Heart right ventricle (tissue), 16 donors: Measurements from ENCODE around the gene COQ8A. TPM values are rescaled to one million over a fixed set of nuclear protein-coding genes. Genes with fewer than 3 reads are reported as not detected.
"Not testable (repeated sequence)": the region's sequence is repeated elsewhere in the genome, so short reads cannot be mapped to it uniquely, and the experiment has no call there.

Experiments used
- ATAC-seq, 8 donors: fragments of 200-7000 bp; cut with Tn5 transposase; one replicate each; pipeline ENCODE4 v1.9.1; 2020; ENCODE audit warnings: mild to moderate bottlenecking in 8 of 8, moderate library complexity in 8 of 8, moderate number of reproducible peaks in 1 of 8
- DNase-seq, 2 donors: peaks; one replicate each; pipeline ENCODE4 v3.0.0-alpha.2; 2020
- H3K27ac ChIP-seq, 10 donors: fragments of 200-600 bp; sonication (generic) in 2 of 10; one replicate each; pipeline versions ENCODE4 v1.5.0 to v1.8.0; 2020 to 2022; ENCODE audit warnings: mild to moderate bottlenecking in 3 of 10
- H3K27me3 ChIP-seq, 7 donors: fragments of 200-600 bp; one replicate each; pipeline ENCODE4 v1.8.0; 2021 to 2022; ENCODE audit warnings: mild to moderate bottlenecking in 2 of 7
- H3K36me3 ChIP-seq, 9 donors: fragments of 200-600 bp; sonication (generic) in 1 of 9; one replicate each; pipeline versions ENCODE4 v1.5.0 to v1.8.0; 2020 to 2022; ENCODE audit warnings: mild to moderate bottlenecking in 2 of 9
- H3K4me1 ChIP-seq, 9 donors: fragments of 200-600 bp; sonication (generic) in 1 of 9; one replicate each; pipeline versions ENCODE4 v1.5.0 to v1.8.0; 2020 to 2022; ENCODE audit warnings: mild to moderate bottlenecking in 4 of 9
- H3K4me3 ChIP-seq, 10 donors: fragments of 200-600 bp; sonication (generic) in 2 of 10; one replicate each; pipeline versions ENCODE4 v1.5.0 to v1.8.0; 2020 to 2022; ENCODE audit warnings: mild to moderate bottlenecking in 7 of 10, moderate library complexity in 2 of 10
- H3K9me3 ChIP-seq, 11 donors: fragments of 200-600 bp in 10 of 11; sonication (generic) in 2 of 11; one replicate each; pipeline versions ENCODE4 v1.5.0 to v1.8.0; 2013 to 2022; ENCODE audit warnings: mild to moderate bottlenecking in 2 of 11, control low read depth in 1 of 11, moderate library complexity in 1 of 11
- CTCF ChIP-seq, 9 donors: fragments of 200-600 bp; sonication (generic) in 2 of 9; IDR thresholded peaks; one replicate each; pipeline versions ENCODE4 v1.5.0 to v1.8.0; 2021 to 2022; ENCODE audit warnings: antibody characterized with exemption in 9 of 9, mild to moderate bottlenecking in 5 of 9, moderate library complexity in 1 of 9
- WGBS, 2 donors: extraction: QIAGEN DNeasy Blood & Tissue Kit; methylation state at CpG; one replicate each; pipeline ENCODE4 v1.1.7; 2013; ENCODE audit warnings: inconsistent platforms in 1 of 2; 5-methylcytosine and 5-hydroxymethylcytosine counted together
- intact Hi-C, 10 donors: fragments of 100-400 bp; cut with DNase I; formaldehyde crosslinking; loops; one replicate each; pipeline versions ENCODE4 v1.11.1 to v1.14.2; 2022
- polyA plus RNA-seq, 2 donors: library from polyadenylated mRNA; stranded (reverse); fragments of 200-250 nt; gene quantifications; one replicate each; pipeline ENCODE4 v1.2.3, GENCODE V29; 2013
- total RNA-seq, 10 donors: library from RNA; stranded (reverse); fragmentation: NEBNext Ultra II Directional in 3 of 10; extraction: Animal tissue kit (Norgen Biotek cat#: 25700) in 3 of 10; gene quantifications; one replicate each; pipeline versions ENCODE4 v1.2.1 to v1.2.4, GENCODE V29; 2021 to 2023
- donor health status: Arrhythmogenic right ventricular cardiomyopathy.
- donor health status: ischemic (EF 13 %, LVEDD 7.1; RV severe dilation, severe dysfunction).
- donor health status: healthy with polysubstance abuse.
- donor health status: DM: no; HTN: yes; CAD: no.
- donor health status: DM: no; HTN: no; CAD: no.
- donor health status: ischemic (EF 25% LVEDD 6.9; RV normal size, moderate dysfunction).
- donor health status: ischemic (EF 25% LVEDD 5.7; RV mildly dilated, moderate dysfunction).
- donor health status: healthy.
- donor health status: DM: yes; HTN: yes; CAD: no.
- donor health status: Ischemic cardiomyopathy.
- donor health status: ischemic (EF 35%, LVEDD 5.7; RV mildly dilated, moderate dysfunction).
- donor health status: nonischemic (EF 11% LVEDD 7.7; RV severe dilation, severe dysfunction).
- donor health status: DM: yes; HTN: yes; CAD: no.
- donor health status: PGD.
- donor health status: ischemic (EF 29% LVEDD 5.4; RV normal size, mild dysfunction).
- donor health status: nonischemic (EF 23%, LVEDD 6.1; RV moderate dilation, normal function).

The COQ8A gene
- total and polyA plus RNA-seq, 12 donors: 136 to 495 (median 253) TPM

- intact Hi-C loops: loop anchor here in 4 of 10 donors (5.0 to 10.0 kb wide), 4 partner anchors 47 to 82 kb away; partner anchors contain the start of gene COQ8A (in 1 of the 4)
- H3K9me3 ChIP-seq: peaks cover 0 to 5% (median 0%) of the 10 kb centered on the region in 11 donors
- H3K27me3 ChIP-seq: no peaks in the 10 kb centered on the region
- TF ChIP-seq CTCF (IDR thresholded peaks at IDR 0.05): peak in 2 of 9 donors; percentile 14 to 20
- WGBS, 2 donors: 47 to 54% methylated on average over 22 of the region's 22 CpGs
- DNase-seq (peak in 1 of 2 donors; percentile 37), ATAC-seq (peak; percentile 50 to 67 (median 62))
- H3K36me3 ChIP-seq: peaks cover 0 to 46% (median 0%) of the 10 kb centered on the region in 9 donors
- H3K27ac ChIP-seq: peak overlapping the region in 8 of 10 donors; percentile 13 to 58 (median 44)
- peaks cover 3 to 46% (median 36%) of the 10 kb centered on the region in 9 donors for H3K4me1 ChIP-seq
- H3K4me3 ChIP-seq: no peak overlapping the region
Observed at GRCh38 chr1:226993814-226994585, 53.9 kb downstream of the COQ8A start.

GRCh38 chr1:226994586-226995364, 54.7 kb downstream of the COQ8A start:
- Histone ChIP-seq H3K36me3 (peaks cover 0 to 46% (median 0%) of the 10 kb centered on the region in 9 donors), H3K4me3 (no peak overlapping the region), H3K27ac (peak overlapping the region in 6 of 10 donors; percentile 13 to 53 (median 44)), H3K9me3 (peaks cover 0 to 5% (median 0%) of the 10 kb centered on the region in 11 donors), H3K4me1 (peaks cover 3 to 39% (median 29%) of the 10 kb centered on the region in 9 donors), H3K27me3 (no peaks in the 10 kb centered on the region)
- ATAC-seq: peak in 5 of 8 donors; percentile 7 to 43 (median 17)
- TF ChIP-seq CTCF (IDR thresholded peaks at IDR 0.05): no peak
- intact Hi-C loops: loop anchor here in 4 of 10 donors (5.0 to 10.0 kb wide), 4 partner anchors 47 to 82 kb away; partner anchors contain the start of gene COQ8A (in 1 of the 4)
- WGBS, 2 donors: 90 to 92% methylated on average over 18 of the region's 18 CpGs
- DNase-seq: no peak

- intact Hi-C loops: loop anchor here in 1 of 10 donors (10.0 kb wide), 1 partner anchor 81 kb away; no protein-coding TSS in a partner anchor
- no peak for ATAC-seq
Observed at GRCh38 chr1:226995365-226996332, 55.6 kb downstream of the COQ8A start.

GRCh38 chr1:226999579-226999978, 59.5 kb downstream of the COQ8A start:
- not testable (repeated sequence) for H3K9me3 ChIP-seq, H3K4me1 ChIP-seq, H3K27ac ChIP-seq, DNase-seq, H3K4me3 ChIP-seq, ATAC-seq, H3K27me3 ChIP-seq
- intact Hi-C loops: loop anchor here in 1 of 10 donors (10.0 kb wide), 1 partner anchor 85 kb away; no protein-coding TSS in a partner anchor
- WGBS, 2 donors: 89 to 99% methylated on average over 2 of the region's 2 CpGs
- peaks cover 0 to 60% (median 22%) of the 10 kb centered on the region in 9 donors for H3K36me3 ChIP-seq

More at GRCh38 chr1:226995365-226996332, 55.6 kb downstream of the COQ8A start:
- Histone ChIP-seq H3K4me1 (peaks cover 0 to 30% (median 20%) of the 10 kb centered on the region in 9 donors), H3K27ac (no peak overlapping the region), H3K4me3 (no peak overlapping the region), H3K36me3 (peaks cover 0 to 53% (median under 1%) of the 10 kb centered on the region in 9 donors), H3K9me3 (peaks cover 0 to 5% (median 0%) of the 10 kb centered on the region in 11 donors), H3K27me3 (no peaks in the 10 kb centered on the region)
- DNase-seq: no peak
- no peak for TF ChIP-seq CTCF (IDR thresholded peaks at IDR 0.05)
- WGBS, 2 donors: 81 to 84% methylated on average over 13 of the region's 13 CpGs
